ENCODE data around the gene GALNT9. TPM values are rescaled to one million over a fixed set of nuclear protein-coding genes. Genes with fewer than 3 reads are reported as not detected.
A peak's percentile ranks its signal among the peaks of the same experiment; 100 is the strongest.

Gene GALNT9
- total and polyA plus RNA-seq, 2 experiments from 2014 or later, result 0.33 to 1.4 TPM

DNA sequence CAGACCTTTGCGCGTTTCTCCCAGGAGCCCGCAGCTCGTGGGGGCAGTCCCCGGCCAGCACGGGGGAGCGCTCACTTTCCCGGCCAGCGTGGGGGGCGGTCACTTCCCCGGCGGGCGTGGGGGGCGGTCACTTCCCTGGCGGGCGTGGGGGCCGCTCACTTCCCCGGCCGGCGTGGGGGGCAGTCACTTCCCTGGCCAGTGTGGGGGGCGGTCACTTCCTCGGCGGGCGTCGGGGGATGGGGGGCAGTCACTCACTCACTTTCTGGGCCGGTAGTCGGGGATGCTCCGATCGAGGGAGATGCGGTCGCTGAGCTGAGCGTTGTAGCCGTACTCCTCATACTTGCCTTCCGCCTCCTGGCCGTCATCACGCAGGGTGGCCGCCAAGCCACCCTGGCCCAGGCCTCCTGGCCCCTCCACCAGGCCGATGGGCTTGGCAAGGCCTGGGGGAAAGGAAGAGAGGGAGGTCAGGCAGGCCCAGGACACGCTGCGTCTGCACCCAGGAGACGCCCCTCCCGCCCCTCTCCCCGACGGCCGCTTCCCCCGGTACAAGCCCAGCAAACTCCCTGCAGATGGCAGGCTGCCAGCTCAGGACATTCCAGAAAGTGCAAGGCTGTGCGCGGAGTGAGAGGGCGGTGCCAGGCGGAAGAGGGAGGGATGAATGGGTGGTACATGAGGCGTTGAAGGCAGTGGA lies 43.3 kb downstream of the GALNT9 start:
- no peaks in the 10 kb centered on the region for H3K36me3 ChIP-seq (ENCODE audit: low read depth)
- no peaks in the 10 kb centered on the region for H3K9me2 ChIP-seq (ENCODE audit: insufficient read depth)
- no peak overlapping the region for H3K4me3 ChIP-seq
- TF ChIP-seq EZH2phosphoT487 (IDR thresholded peaks at IDR 0.05; ENCODE audit: insufficient read depth, low read depth) (no peak), EZH2 (IDR thresholded peaks at IDR 0.05; ENCODE audit: insufficient read depth, poor library complexity, severe bottlenecking) (no peak)
- H3K9ac ChIP-seq, result no peak overlapping the region
- H2AFZ ChIP-seq, result no peak overlapping the region
- peak; percentile 73 for DNase-seq
- H3K79me2 ChIP-seq (ENCODE audit: insufficient read depth), result no peaks in the 10 kb centered on the region
- no peak overlapping the region for H3K27ac ChIP-seq
- H4K20me1 ChIP-seq (ENCODE audit: insufficient read depth), result no peaks in the 10 kb centered on the region
- H3K4me1 ChIP-seq (ENCODE audit: insufficient read depth), result no peaks in the 10 kb centered on the region; the same call in 1 of the 2 replicates
- 4 to 7% methylated on average over 37 to 50 of the region's 51 CpGs for WGBS, 2 experiments (ENCODE audit: low coverage in 1 of 2, low lambda C conversion rate in 2 of 2, missing lambda C conversion rate in 2 of 2)
- H3K9me3 ChIP-seq (ENCODE audit: low read depth), result no peaks in the 10 kb centered on the region
- H3F3A ChIP-seq (ENCODE audit: insufficient read depth), result no peaks in the 10 kb centered on the region
- no peak overlapping the region for H3K4me2 ChIP-seq (ENCODE audit: unreplicated experiment)
- in situ Hi-C loops (cut with MboI), result no loop called here
- H3K27me3 ChIP-seq (replicated peaks; ENCODE audit: insufficient read depth), result peaks cover 36% of the 10 kb centered on the region

DNA sequence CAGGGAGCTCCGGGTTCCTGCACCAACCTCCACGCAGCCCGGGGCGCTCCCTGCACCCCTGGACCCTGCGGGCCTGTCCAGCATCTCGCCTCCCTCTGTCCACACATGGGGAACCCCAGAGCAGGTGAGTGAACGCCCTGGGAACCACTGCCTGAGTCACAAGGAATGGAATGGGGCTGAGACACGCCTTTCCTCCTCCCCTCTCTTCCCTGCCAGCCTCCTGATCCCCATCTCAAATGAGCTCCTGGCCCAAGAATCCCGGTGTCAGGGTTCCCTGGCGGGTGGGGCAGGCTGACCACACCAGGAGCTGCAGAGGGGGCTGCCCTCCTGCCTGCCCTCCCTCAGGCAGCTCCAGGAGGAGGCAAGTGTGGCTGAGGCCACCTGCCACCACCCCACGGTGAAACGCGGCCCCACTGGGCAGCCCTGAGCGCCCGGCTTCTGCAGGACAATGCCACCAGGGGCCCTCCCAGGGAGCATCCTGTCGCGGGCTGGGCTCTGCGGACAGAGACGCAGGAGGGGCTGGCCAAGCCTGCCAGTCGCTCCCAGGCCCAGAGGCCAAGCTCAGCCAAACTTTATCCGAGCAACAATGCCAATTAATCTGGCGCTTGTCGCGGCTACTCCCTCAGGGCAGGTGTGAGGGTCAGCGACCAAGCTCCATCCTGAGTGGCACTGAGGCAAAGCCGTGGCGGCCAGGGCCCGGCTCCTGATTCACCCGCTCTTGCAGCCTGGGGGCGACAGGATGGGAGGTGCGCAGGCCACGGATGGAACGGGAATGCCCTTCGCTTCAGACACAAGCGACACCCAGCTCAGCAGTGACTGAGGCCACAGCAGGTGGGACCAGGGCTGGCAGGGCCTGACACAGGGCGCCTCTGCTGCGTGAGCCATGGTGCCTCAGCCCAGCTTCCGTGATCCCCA lies 44.3 kb downstream of the GALNT9 start:
- DNase-seq, result peak; percentile 28
- in situ Hi-C loops (cut with MboI), result no loop called here
- 70 to 72% methylated on average over 28 to 36 of the region's 38 CpGs for WGBS, 2 experiments (ENCODE audit: low coverage in 1 of 2, low lambda C conversion rate in 2 of 2, missing lambda C conversion rate in 2 of 2)
- Histone ChIP-seq H4K20me1 (ENCODE audit: insufficient read depth) (no peaks in the 10 kb centered on the region), H3K9ac (no peak overlapping the region), H3K36me3 (ENCODE audit: low read depth) (no peaks in the 10 kb centered on the region), H3K27me3 (replicated peaks; ENCODE audit: insufficient read depth) (peaks cover 46% of the 10 kb centered on the region), H3K9me3 (ENCODE audit: low read depth) (no peaks in the 10 kb centered on the region), H3K9me2 (ENCODE audit: insufficient read depth) (no peaks in the 10 kb centered on the region), H3F3A (ENCODE audit: insufficient read depth) (no peaks in the 10 kb centered on the region), H2AFZ (no peak overlapping the region), H3K27ac (no peak overlapping the region), H3K4me1 (ENCODE audit: insufficient read depth) (no peaks in the 10 kb centered on the region; the same call in 1 of the 2 replicates), H3K4me2 (ENCODE audit: unreplicated experiment) (no peak overlapping the region), H3K4me3 (no peak overlapping the region), H3K79me2 (ENCODE audit: insufficient read depth) (no peaks in the 10 kb centered on the region)
- TF ChIP-seq EZH2phosphoT487 (IDR thresholded peaks at IDR 0.05; ENCODE audit: insufficient read depth, low read depth), result no peak
- TF ChIP-seq EZH2 (IDR thresholded peaks at IDR 0.05; ENCODE audit: insufficient read depth, poor library complexity, severe bottlenecking), result no peak

DNA sequence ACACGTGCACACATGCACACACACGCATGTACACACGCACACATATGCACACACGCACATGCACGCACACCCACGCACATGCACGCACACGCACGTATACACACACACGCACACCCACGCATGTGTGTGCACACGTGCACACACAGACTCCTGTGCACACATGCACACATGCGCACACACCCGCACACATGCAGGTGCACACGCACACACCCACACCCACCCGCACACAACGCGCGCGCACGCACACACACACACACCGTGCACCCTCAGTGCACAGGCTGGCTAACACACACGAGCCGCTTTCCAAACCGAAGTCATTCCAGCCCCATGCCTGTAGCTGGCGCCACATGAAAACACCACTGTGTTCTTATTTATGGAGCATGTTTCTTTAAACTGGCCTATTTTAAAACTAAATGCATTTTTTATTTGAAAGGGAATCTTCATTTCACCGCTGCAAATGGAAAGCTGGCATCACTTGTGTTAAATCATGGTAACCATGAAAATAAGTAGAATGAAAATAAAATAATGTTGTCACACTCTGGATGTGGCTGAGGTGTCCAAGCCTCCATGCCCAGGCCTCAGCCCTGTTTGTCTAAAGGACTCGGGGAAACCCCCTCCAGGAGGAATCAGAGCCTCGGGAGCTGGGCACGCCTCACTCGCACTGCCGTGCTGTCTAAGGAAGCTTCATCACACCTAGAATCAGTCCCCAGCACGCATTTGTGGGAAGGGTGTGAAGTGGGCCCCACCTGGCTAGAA lies 45.1 kb downstream of the GALNT9 start:
- H3K9me2 ChIP-seq (ENCODE audit: insufficient read depth), result no peaks in the 10 kb centered on the region
- no peaks in the 10 kb centered on the region for H3K9me3 ChIP-seq (ENCODE audit: low read depth)
- no peak overlapping the region for H3K4me2 ChIP-seq (ENCODE audit: unreplicated experiment)
- H3K79me2 ChIP-seq (ENCODE audit: insufficient read depth), result no peaks in the 10 kb centered on the region
- H3K9ac ChIP-seq, result no peak overlapping the region
- no peaks in the 10 kb centered on the region for H3K36me3 ChIP-seq (ENCODE audit: low read depth)
- no peaks in the 10 kb centered on the region for H3F3A ChIP-seq (ENCODE audit: insufficient read depth)
- H3K27me3 ChIP-seq (replicated peaks; ENCODE audit: insufficient read depth), result peaks cover 51% of the 10 kb centered on the region
- H4K20me1 ChIP-seq (ENCODE audit: insufficient read depth), result no peaks in the 10 kb centered on the region
- no peaks in the 10 kb centered on the region; the same call in 1 of the 2 replicates for H3K4me1 ChIP-seq (ENCODE audit: insufficient read depth)
- H3K4me3 ChIP-seq, result no peak overlapping the region
- H2AFZ ChIP-seq, result no peak overlapping the region
- TF ChIP-seq EZH2 (IDR thresholded peaks at IDR 0.05; ENCODE audit: insufficient read depth, poor library complexity, severe bottlenecking) (no peak), EZH2phosphoT487 (IDR thresholded peaks at IDR 0.05; ENCODE audit: insufficient read depth, low read depth) (no peak)
- in situ Hi-C loops (cut with MboI), result no loop called here
- DNase-seq, result peak; percentile 73
- WGBS, 2 experiments (ENCODE audit: low coverage in 1 of 2, low lambda C conversion rate in 2 of 2, missing lambda C conversion rate in 2 of 2), result 47 to 51% methylated on average over 31 to 33 of the region's 33 CpGs
- no peak overlapping the region for H3K27ac ChIP-seq
